ELR (cell line): ENCODE measurements around the gene KICS2.
"Not testable (repeated sequence)": the region's sequence is repeated elsewhere in the genome, so short reads cannot be mapped to it uniquely, and the experiment has no call there.

Source experiments
- DNase-seq: peaks from one replicate; pipeline ENCODE4 v3.0.0-alpha.2; 2015; ENCODE audit warnings: low read depth

The KICS2 gene

GRCh38 chr12:64216239-64216638, 5.9 kb downstream of the KICS2 start:
- DNase-seq = no peak

- DNase-seq = no peak
Observed at GRCh38 chr12:64212119-64212746, 9.9 kb downstream of the KICS2 start.

- DNase-seq = no peak
Observed at GRCh38 chr12:64207453-64207852, 14.6 kb downstream of the KICS2 start.

- no peak for DNase-seq
Observed at GRCh38 chr12:64205542-64205941, 16.6 kb downstream of the KICS2 start.

- DNase-seq = no peak
Observed at GRCh38 chr12:64203775-64204174, 18.3 kb downstream of the KICS2 start.

GRCh38 chr12:64203036-64203435, 19.1 kb downstream of the KICS2 start:
- DNase-seq = no peak

GRCh38 chr12:64195841-64196240, 26.3 kb downstream of the KICS2 start:
- DNase-seq = not testable (repeated sequence)

- no peak for DNase-seq
Observed at GRCh38 chr12:64194333-64195149, 27.6 kb downstream of the KICS2 start.

GRCh38 chr12:64193931-64194330, 28.2 kb downstream of the KICS2 start:
- DNase-seq = no peak

- DNase-seq = no peak
Observed at GRCh38 chr12:64192644-64193444, 29.3 kb downstream of the KICS2 start.

- no peak for DNase-seq
Observed at GRCh38 chr12:64190140-64190539, 32.0 kb downstream of the KICS2 start.

- no peak for DNase-seq
Observed at GRCh38 chr12:64189530-64189929, 32.6 kb downstream of the KICS2 start.

- no peak for DNase-seq
Observed at GRCh38 chr12:64187794-64188193, 34.3 kb downstream of the KICS2 start.

- DNase-seq = peak; percentile 87
Observed at GRCh38 chr12:64187370-64187769, 34.7 kb downstream of the KICS2 start.

- DNase-seq = peak; percentile 72
Observed at GRCh38 chr12:64186789-64187188, 35.3 kb downstream of the KICS2 start.

GRCh38 chr12:64184216-64184615, 37.9 kb downstream of the KICS2 start:
- no peak for DNase-seq

- DNase-seq = peak; percentile 99
Observed at GRCh38 chr12:64181430-64182291, 40.4 kb downstream of the KICS2 start.

GRCh38 chr12:64180951-64181350, 41.1 kb downstream of the KICS2 start:
- DNase-seq = peak; percentile 87

- DNase-seq = peak; percentile 83
Observed at GRCh38 chr12:64178122-64178521, 44.0 kb downstream of the KICS2 start.

- no peak for DNase-seq
Observed at GRCh38 chr12:64177001-64177400, 45.1 kb downstream of the KICS2 start.

- DNase-seq = peak; percentile 24
Observed at GRCh38 chr12:64175254-64175945, 46.7 kb downstream of the KICS2 start.
